Measurements from ENCODE around the gene ARHGAP44.

GRCh38 chr17:13010959-13011358, 221.7 kb downstream of the ARHGAP44 start:
- no peak for TF ChIP-seq MYC (IDR thresholded peaks at IDR 0.05; ENCODE audit: low read depth, low read length)
- no peak for TF ChIP-seq CTCF (IDR thresholded peaks at IDR 0.05; ENCODE audit: low read depth, low read length)
- TF ChIP-seq POLR2A (IDR thresholded peaks at IDR 0.05; ENCODE audit: extremely low read depth, insufficient read length), result no peak
- TF ChIP-seq MAX (IDR thresholded peaks at IDR 0.05; ENCODE audit: low read depth, low read length), result no peak

Data from NB4 (cell line).